Inflammatory macrophage treated with lipopolysaccharide for 1 hour (primary cell): ENCODE data around the gene APCDD1L.

ENCODE experiments used
- DNase-seq, 2 donors: peaks; one replicate each; pipeline ENCODE4 v3.0.0-alpha.2; 2020 to 2022

The APCDD1L gene

GRCh38 chr20:58463256-58463655 lies 51.9 kb downstream of the APCDD1L start:
- no peak for DNase-seq

- DNase-seq: no peak
These were observed 53.3 kb downstream of the APCDD1L start for GRCh38 chr20:58461899-58462298.

- no peak for DNase-seq
These were observed 54.1 kb downstream of the APCDD1L start for GRCh38 chr20:58461104-58461503.

- no peak for DNase-seq
These were observed 56.0 kb downstream of the APCDD1L start for GRCh38 chr20:58459058-58459750.

- DNase-seq: no peak
These were observed 56.7 kb downstream of the APCDD1L start for GRCh38 chr20:58458342-58459057.

GRCh38 chr20:58457083-58457695 lies 58.0 kb downstream of the APCDD1L start:
- DNase-seq: no peak

GRCh38 chr20:58454460-58454859 lies 60.7 kb downstream of the APCDD1L start:
- DNase-seq: no peak

GRCh38 chr20:58453391-58453790 lies 61.8 kb downstream of the APCDD1L start:
- no peak for DNase-seq

- no peak for DNase-seq
These were observed 62.4 kb downstream of the APCDD1L start for GRCh38 chr20:58452667-58453255.

- no peak for DNase-seq
These were observed 64.9 kb downstream of the APCDD1L start for GRCh38 chr20:58450254-58450653.

GRCh38 chr20:58449681-58450221 lies 65.4 kb downstream of the APCDD1L start:
- no peak for DNase-seq

GRCh38 chr20:58448958-58449357 lies 66.2 kb downstream of the APCDD1L start:
- no peak for DNase-seq

GRCh38 chr20:58447511-58448391 lies 67.4 kb downstream of the APCDD1L start:
- peak; percentile 9 to 49 for DNase-seq

GRCh38 chr20:58446960-58447265 lies 68.3 kb downstream of the APCDD1L start:
- DNase-seq: no peak

GRCh38 chr20:58446264-58446959 lies 68.8 kb downstream of the APCDD1L start:
- no peak for DNase-seq

- DNase-seq: no peak
These were observed 70.4 kb downstream of the APCDD1L start for GRCh38 chr20:58444746-58445255.

GRCh38 chr20:58441723-58442122 lies 73.5 kb downstream of the APCDD1L start:
- no peak for DNase-seq

- no peak for DNase-seq
These were observed 75.0 kb downstream of the APCDD1L start for GRCh38 chr20:58440021-58440767.

- DNase-seq: no peak
These were observed 76.0 kb downstream of the APCDD1L start for GRCh38 chr20:58438970-58439808.
